ENCODE results near the gene ACTR5.

The ACTR5 gene

DNA sequence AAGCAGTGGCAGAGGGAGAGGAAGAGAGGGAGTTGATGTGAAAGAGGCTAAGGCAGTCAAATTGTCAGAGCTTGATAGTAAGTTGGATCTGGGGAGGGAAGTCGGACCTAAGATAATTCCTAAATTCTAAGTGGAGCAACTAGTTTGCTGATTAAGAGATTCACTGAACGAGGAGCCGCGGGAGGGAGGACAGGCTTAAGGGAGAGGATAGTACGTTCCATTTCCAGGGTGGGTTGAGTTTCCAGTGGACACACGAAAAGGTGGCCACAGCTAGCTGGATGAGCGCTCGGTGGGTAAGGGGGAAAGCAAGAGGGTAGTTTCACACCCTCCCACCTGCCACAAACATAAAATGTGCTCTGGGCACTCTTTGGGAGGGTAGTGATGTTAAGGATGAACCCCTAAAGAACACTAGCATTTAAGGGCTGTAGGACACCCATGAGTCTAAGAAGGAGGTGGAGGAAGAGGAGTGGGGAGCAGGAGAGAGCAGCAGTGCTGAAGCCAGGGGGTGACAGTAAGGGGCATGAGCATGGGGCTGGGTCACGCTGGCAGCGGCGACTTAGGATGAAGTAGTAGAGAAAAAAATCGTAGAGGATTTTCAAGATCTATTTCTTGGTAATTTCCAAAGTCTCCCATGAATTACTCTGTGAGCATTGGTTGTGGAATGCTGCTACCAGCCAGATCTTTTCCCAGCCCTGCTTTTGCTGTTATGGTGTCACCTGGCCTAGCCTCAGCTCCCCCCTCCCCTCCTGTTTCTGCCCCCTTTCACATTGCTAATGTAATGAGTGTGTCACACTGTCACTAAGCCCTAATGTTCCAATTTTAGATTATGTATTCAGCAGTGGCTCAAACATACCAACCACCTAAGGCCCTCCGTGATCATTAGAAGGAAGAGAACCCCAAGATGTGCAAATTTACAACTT lies 21.4 kb downstream of the ACTR5 start:
- no peak for DNase-seq

DNA sequence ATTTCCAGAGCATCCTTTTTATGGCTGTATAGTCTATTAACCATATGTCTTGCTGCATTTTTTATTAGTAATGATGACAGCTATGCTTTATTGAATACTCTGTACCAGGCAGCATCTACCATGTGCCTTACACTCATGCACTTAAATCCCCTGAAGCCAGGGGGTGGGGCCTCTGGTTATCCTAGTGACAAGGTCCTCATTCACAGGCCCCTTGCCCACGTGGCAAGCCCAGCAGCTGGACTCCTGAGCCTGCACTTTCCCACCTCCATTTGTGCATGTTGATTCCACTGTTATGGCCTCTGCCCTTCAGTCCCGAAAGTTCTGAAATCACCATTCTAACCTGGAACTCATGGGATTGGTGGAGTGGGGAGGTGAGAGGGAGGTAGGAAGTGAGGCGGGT lies 22.3 kb downstream of the ACTR5 start:
- DNase-seq, result no peak

DNA sequence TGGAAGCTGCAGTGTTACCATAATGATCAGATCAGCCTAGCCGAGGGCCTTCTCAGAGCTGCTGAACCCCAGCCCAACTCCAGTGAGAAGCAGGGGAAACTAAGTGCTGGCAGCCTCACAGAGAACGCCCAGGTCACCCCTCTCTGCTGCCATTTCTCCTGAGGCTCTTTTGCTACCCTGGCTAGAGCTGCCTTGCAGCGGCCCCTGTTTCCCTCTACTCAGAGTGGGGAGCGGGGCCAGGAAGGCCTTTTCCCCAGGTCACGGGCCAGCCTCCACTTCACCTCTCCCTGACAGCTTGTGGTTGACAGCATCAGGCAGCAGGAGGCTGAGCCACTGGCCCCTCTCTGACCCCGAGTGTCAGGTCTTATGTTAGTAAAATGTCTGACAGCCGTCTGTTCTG lies 22.7 kb downstream of the ACTR5 start:
- DNase-seq, result no peak

DNA sequence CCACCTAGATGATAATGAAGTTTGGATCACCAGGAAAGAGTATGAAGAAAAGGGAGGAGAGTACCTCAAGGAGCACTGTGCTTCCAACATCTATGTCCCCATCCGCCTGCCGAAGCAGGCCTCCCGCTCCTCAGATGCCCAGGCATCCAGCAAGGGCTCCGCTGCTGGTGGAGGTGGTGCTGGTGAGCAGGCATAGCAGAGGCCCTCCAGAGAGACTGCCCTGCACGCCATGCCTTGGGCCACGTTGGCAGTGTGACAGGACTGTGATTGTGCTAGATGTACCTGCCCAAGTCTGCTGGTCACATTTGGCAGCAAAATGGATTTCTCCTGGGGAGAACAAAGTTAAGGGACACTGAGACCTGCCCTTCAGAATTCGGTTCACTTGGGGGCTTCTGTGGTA lies 23.4 kb downstream of the ACTR5 start:
- DNase-seq, result no peak

- no peak for DNase-seq
Observed at GRCh38 chr20:38774167-38774566, 25.9 kb downstream of the ACTR5 start.

DNA sequence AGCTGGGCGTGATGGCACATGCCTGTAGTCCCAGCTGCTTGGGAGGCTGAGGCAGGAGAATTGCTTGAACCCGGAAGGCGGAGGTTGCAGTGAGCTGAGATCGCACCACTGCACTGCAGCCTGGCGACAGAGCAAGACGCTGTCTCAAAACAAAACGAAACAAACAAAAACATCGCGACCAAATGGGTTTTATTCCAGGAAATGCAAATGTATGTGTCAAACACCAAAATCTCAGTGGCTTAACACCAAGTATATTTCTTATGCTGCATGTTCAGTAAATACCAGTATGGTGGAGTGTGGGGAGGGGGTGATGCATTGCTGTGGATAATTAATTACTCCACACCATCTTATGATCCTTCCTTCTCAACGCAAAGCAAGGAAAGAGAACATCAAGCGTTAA lies 28.1 kb downstream of the ACTR5 start:
- DNase-seq, result no peak

DNA sequence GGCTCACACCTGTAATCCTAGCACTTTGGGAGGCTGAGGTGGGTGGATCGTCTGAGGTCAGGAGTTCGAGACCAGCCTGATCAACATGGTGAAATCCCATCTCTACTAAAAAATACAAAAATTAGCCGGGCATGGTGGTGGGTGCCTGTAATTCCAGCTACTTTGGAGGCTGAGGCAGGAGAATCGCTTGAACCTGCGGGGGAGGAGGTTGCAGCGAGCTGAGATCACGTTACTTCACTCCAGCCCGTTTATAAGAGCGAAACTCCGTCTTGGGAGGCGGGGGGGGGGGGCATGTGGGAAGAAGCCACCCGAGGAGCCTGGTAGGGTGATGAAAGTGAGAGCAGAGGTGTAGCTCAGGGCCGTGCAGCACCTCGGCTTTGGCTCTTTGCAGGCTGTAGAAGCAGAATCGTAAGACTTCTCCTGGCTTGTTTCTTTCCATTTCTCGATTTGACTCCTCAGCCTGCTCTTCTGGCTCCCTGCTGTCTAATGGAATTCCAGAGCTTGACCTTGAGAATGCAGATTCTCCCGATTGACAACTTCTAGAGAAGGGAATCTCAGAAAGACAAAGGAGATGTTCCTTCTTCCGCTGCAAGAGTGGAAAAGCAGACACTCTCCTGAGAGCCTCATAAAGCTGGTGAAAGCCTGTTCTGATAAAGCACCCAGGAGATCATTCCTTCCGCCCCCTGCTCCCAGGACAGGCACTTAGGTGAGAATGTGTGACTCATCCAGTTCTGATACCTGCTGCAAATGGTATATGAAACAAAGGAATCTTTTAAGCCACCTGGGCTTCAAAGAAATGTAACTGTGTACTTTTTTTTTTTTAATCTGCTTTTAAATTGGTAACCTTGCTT lies 31.2 kb downstream of the ACTR5 start:
- DNase-seq, result no peak

DNA sequence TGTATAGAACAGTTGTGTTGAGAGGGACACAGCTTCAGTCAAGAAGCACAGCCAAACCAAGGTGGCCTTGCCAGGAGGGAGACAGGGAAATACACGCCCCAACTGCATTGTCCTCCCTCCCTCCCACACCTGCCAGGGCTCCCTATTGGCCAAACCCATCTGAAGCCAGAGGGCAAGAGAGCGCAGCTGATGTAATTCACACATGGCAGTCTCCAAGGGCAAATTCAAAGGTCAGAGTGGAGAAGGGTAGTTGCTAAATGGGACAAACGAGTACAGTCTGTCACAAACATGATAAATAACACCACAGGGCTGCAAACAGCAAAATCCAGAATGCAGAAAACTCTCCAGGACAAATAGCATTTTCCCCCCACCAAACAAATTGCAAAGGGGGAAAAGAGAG lies 34.0 kb downstream of the ACTR5 start:
- DNase-seq, result no peak

DNA sequence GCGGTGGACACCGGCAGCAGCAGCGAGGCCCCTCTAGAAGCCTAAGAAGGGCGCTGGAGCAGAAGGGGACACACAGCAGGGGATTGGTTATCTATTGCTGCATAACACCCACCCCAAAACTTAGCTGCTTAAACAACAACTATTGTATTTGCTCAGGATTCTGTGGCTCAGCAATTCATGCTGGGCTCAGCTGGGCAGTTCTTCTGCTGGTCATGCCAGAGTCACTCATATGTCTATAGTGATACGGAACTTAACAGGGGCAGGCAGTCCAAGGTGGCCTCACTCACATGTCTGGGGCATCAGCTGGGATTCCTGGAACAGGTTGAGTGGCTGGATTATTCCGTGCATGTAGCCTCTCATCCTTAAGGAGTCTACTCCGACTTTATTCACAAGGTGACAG lies 39.6 kb downstream of the ACTR5 start:
- DNase-seq, result no peak

- DNase-seq, result no peak
Observed at GRCh38 chr20:38789503-38790199, 41.4 kb downstream of the ACTR5 start.

GRCh38 chr20:38790200-38791053 lies 42.2 kb downstream of the ACTR5 start:
- no peak for DNase-seq

DNA sequence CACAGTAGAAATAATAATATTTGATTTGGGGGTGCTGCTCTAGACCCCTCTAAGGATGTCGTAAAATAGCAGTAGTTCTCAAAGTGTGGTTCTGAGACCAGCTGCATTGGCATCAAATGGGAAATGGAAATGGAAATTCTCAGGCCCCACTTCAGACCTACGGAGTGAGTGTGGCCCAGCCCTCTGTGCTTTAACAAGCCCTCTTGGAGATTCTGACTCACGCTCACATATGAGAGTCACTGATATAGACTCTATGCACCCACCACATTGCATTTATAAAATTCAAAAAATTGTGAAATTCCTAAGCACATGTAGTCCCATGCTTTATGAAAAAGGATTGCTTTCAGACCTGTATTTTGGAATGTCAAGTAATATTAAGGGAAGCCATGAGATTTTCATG lies 43.0 kb downstream of the ACTR5 start:
- no peak for DNase-seq

DNA sequence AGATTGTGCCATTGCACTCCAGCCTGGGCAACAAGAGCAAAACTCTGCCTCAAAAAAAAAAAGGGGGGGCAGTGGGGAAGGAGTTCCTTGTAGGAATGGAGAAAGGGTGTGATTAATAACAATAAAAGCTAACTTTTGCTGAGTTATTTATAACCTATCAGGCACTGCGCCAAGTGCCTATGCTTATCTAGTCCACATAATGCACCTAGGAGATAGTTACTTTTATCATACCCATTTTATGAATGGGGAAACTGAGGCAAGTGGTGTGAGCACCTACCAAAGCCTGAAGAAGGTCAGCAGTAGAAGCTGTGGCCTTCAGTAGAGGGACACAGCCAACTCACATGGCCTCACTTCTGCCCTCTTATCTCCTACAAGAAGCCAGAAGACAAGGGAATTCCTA lies 43.7 kb downstream of the ACTR5 start:
- peak; percentile 42 for DNase-seq

DNA sequence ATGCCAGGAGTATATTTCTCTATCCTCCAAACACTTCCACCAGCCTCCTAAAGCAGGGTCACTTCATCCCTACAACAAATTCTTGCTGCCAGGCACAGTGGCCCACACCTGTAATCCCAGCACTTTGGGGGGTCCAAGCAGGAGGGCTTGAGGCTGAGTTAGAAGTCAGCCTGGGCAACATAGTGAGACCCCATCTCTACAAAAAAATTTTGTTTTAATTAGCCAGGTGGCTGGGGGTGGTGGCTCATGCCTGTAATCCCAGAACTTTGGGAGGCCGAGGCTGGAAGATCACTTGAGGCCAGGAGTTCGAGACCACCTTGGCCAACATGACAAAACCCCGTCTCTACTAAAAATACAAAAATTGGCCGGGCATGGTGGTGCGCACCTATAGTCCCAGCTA lies 45.8 kb downstream of the ACTR5 start:
- DNase-seq, result peak; percentile 37

DNA sequence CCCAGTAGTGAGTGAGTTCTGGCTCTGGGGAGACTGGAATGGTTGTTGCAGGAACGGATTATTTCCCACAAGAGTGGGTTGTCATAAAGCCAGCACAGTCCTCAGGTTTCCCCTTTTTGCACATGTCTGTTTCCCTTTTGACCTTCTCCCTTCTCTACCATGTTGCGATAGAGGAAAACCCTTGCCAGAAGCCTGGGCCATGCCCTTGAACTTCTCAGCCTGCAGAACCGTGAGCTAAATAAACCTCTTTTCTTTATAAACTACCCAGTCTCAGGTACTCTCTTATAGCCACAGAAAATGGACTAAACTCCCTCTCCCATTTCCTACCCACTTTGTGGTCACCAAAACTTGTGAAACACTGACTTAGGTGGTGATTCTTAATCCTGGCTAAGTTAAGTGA lies 50.0 kb downstream of the ACTR5 start:
- DNase-seq, result no peak

- DNase-seq, result no peak
Observed at GRCh38 chr20:38799203-38799602, 50.9 kb downstream of the ACTR5 start.

GRCh38 chr20:38800882-38801281 lies 52.6 kb downstream of the ACTR5 start:
- DNase-seq, result no peak

GRCh38 chr20:38804221-38804620 lies 56.0 kb downstream of the ACTR5 start:
- DNase-seq, result no peak

DNA sequence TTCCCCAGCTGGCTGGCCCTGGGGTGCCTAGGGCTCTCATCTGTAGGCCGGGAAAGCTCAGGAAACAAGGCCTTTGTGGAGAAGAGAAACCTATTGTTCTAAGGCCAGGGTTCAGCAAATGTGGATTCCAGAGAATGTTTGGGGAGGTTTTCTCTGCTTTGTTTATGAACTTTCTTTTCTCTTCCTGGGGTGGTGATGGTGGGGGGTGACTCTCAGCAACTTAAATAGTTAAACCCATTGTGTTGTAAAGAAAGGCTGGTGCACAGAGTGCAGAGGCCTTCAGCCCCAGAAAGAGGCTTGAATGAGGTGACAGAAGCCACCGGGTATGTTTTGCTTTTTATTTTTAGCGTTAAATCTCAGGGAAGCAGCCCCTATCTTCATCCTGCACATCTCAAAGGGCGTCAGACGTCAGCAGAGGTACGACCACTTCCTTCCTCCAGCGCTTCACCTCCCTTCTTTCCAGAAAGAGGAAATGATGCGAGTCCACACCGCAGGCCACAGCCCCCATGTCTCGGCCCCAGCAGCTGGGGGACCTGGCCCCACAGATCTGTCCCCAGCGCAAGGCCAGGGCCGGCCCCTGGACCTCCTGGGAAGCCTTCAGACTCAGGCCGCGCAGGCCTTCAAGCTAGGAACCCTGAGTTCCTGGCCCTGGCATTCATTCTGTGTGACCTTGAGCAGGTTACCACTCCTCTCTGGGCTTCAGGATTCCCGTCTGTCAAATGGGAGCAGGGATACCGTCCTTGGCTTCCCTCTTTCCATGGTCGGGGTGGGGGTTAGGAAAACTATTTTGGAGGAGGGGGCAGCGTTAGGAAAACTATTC lies 56.6 kb downstream of the ACTR5 start:
- peak; percentile 84 for DNase-seq

- peak; percentile 92 for DNase-seq
Observed at GRCh38 chr20:38805502-38805957, 57.3 kb downstream of the ACTR5 start, which contains the start of gene PPP1R16B. Gene PPP1R16B, plus strand, starts transcription at chr20:38805697. Its CDS starts 30,229 bp downstream, at chr20:38835926.
